GM12891 (cell line): ENCODE measurements around the gene PSMA1.

ENCODE experiments used
- PAX5 ChIP-seq: IDR thresholded peaks from 2 replicates; pipeline ENCODE4 v1.6.1; 2011; ENCODE audit warnings: low read length, moderate library complexity, mild to moderate bottlenecking; ENCODE audit not compliant: insufficient read depth, severe bottlenecking
- POLR2A ChIP-seq: IDR thresholded peaks from 2 replicates; pipeline ENCODE4 v1.6.1; 2011; ENCODE audit warnings: low read depth, low read length, control low read depth
- POLR2AphosphoS5 ChIP-seq: IDR thresholded peaks from 2 replicates; pipeline ENCODE4 v1.6.1; 2011; ENCODE audit warnings: low read depth, low read length, control low read depth
- TAF1 ChIP-seq: IDR thresholded peaks from 2 replicates; pipeline ENCODE4 v1.6.1; 2011; ENCODE audit warnings: low read depth, low read length, control low read depth

GRCh38 chr11:14522245-14522644 lies 2.1 kb upstream of the PSMA1 start:
- no peak for TF ChIP-seq TAF1
- TF ChIP-seq POLR2AphosphoS5: no peak
- no peak for TF ChIP-seq PAX5
- no peak for TF ChIP-seq POLR2A
